Dendritic cell treated with granulocyte-macrophage colony-stimulating factor and Interleukin-4, amounts not matched to agents 40 ng/mL and 50 ng/mL, for 4 days (primary cell): ENCODE results near the gene KNCN.

Source experiments
- H3K27ac Mint-ChIP-seq: one replicate; pipeline ENCODE4 v1.8.0; 2022; ENCODE audit warnings: mild to moderate bottlenecking, mixed read lengths
- H3K27me3 Mint-ChIP-seq: one replicate; pipeline ENCODE4 v1.8.0; 2022; ENCODE audit warnings: mild to moderate bottlenecking, mixed read lengths
- H3K36me3 Mint-ChIP-seq: one replicate; pipeline ENCODE4 v1.8.0; 2022; ENCODE audit warnings: low read depth, mixed read lengths
- H3K4me1 Mint-ChIP-seq: one replicate; pipeline ENCODE4 v1.8.0; 2022; ENCODE audit warnings: low read depth, mixed read lengths
- H3K4me3 Mint-ChIP-seq: one replicate; pipeline ENCODE4 v1.8.0; 2022; ENCODE audit warnings: mild to moderate bottlenecking, moderate library complexity, mixed read lengths
- H3K9me3 Mint-ChIP-seq: one replicate; pipeline ENCODE4 v1.8.0; 2022; ENCODE audit warnings: mixed read lengths
- intact Hi-C: fragments of 100-400 bp; cut with micrococcal nuclease; formaldehyde crosslinking; loops from one replicate; pipeline ENCODE4 v1.15.0; 2022

KNCN gene

DNA sequence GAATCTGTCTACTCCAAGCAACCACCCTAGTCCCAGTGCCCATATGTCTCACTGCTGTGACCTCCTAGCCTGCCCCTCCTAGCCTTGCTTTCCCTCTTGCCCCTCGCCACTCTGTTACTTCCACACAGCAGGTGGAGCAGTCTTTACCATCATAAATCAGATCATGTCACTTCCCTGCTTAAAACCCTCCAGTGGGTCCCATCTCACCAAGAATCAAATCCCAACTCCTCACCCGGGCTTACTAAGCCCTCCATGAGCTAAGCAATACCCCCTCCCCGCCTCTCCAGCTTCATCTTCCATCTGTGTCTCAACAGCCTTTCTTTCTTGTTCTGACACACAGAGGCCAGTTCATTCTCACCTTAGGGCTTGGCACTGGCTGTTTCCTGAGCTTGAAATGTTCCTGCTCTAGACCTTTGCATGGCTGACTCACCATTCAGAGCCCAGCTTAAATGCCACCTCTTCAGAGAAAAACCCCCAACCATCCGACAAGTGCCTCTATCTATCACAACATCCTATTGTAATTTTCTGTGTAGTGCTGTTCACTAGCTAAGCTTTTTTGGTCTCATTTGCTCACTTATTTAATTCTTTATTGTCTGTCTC, 22.3 kb downstream of the KNCN start:
- H3K9me3 Mint-ChIP-seq: no peaks in the 10 kb centered on the region
- H3K27ac Mint-ChIP-seq: no peak overlapping the region
- H3K4me3 Mint-ChIP-seq: no peak overlapping the region
- peaks cover 79% of the 10 kb centered on the region for H3K27me3 Mint-ChIP-seq
- H3K4me1 Mint-ChIP-seq: peaks cover 14% of the 10 kb centered on the region
- intact Hi-C loops: loop anchor here (5.0 kb wide), 1 partner anchor 192 kb away; no protein-coding TSS in a partner anchor
- no peaks in the 10 kb centered on the region for H3K36me3 Mint-ChIP-seq

DNA sequence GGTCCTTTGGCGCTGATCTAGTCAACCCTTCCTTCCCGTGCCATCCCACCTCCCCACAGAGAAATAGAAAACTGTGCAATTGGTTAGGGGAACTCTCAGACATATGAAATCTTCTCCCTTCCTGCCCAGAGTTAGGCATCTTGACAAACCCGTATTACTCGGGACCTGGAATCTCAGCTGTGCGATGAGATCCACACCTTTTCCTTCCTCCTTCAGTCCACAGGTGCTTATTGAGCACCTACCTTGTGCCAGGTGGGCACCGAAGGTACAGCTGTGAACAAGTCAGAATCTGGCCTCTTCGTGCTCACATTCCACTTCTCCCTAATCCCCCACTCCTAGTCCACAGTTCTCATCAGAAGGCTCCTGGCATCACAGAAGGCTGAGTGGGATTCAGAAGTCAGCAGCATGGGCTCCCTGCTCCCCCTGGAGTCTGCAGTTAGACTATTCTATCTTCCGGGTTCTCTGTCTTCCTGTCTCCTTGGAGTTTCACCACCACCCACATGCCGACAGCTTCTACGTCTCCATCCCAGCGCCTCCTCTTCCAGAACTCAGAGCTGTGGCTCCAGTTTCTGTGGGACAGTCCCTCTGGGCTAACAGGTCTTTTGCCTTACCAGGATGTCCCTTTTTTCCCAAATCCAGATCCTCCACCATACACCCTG, 23.0 kb downstream of the KNCN start:
- Mint-ChIP-seq H3K4me1 (peaks cover 8% of the 10 kb centered on the region), H3K4me3 (no peak overlapping the region), H3K9me3 (no peaks in the 10 kb centered on the region), H3K27me3 (peaks cover 75% of the 10 kb centered on the region), H3K36me3 (no peaks in the 10 kb centered on the region), H3K27ac (no peak overlapping the region)
- intact Hi-C loops: loop anchor here (1.0 to 5.0 kb wide), 5 partner anchors 51 to 191 kb away; no protein-coding TSS in a partner anchor

DNA sequence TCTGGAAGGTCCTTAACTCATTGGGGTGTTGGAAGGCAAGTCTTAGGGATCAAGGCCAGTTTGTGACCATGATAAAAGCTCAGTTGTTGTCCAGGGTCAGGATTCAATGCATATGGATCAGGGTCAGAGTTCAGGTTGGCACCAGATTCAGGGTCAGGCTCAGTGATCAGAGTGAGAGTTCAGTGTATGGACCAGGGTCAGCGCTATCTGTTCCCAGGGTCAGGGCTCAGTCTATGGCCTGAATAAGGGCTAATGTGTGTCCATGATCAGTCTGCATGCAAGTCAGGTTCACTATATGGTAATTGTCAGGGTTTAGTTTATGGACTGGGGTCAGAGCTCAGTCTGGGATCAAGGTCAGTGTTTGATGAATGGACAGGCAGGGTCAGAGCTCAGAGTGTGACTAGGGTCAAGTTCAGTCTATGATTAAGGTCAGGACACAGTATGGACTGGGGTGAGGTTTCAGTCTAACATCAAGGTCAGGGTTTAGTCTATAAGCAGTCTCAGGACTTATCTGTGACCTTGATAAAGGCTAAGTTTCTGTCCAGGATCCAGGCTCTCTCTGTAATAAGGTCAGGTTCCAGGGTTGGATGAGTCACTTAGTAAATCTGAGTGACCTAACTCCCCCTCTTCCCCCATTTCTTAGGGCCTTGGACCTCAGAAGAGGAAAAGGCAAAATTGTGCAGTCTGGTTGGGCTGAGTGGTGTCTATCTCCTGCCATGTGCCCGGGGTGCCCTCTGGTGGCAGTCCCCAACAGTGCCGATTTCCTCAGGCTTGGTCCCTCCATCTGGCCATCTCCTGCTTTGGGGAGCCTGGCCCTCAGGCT, 23.8 kb downstream of the KNCN start:
- H3K4me1 Mint-ChIP-seq: peaks cover 11% of the 10 kb centered on the region
- no peak overlapping the region for H3K4me3 Mint-ChIP-seq
- intact Hi-C loops: loop anchor here (1.0 to 5.0 kb wide), 5 partner anchors 50 to 190 kb away; no protein-coding TSS in a partner anchor
- no peak overlapping the region for H3K27ac Mint-ChIP-seq
- H3K36me3 Mint-ChIP-seq: no peaks in the 10 kb centered on the region
- H3K27me3 Mint-ChIP-seq: peaks cover 76% of the 10 kb centered on the region
- no peaks in the 10 kb centered on the region for H3K9me3 Mint-ChIP-seq

- H3K36me3 Mint-ChIP-seq: no peaks in the 10 kb centered on the region
- intact Hi-C loops: loop anchor here (5.0 kb wide), 1 partner anchor 189 kb away; no protein-coding TSS in a partner anchor
- no peak overlapping the region for H3K4me3 Mint-ChIP-seq
- H3K27me3 Mint-ChIP-seq: peaks cover 71% of the 10 kb centered on the region
- H3K27ac Mint-ChIP-seq: no peak overlapping the region
- no peaks in the 10 kb centered on the region for H3K9me3 Mint-ChIP-seq
- peaks cover 20% of the 10 kb centered on the region for H3K4me1 Mint-ChIP-seq
Observed at GRCh38 chr1:46526691-46527291, 24.7 kb downstream of the KNCN start.

DNA sequence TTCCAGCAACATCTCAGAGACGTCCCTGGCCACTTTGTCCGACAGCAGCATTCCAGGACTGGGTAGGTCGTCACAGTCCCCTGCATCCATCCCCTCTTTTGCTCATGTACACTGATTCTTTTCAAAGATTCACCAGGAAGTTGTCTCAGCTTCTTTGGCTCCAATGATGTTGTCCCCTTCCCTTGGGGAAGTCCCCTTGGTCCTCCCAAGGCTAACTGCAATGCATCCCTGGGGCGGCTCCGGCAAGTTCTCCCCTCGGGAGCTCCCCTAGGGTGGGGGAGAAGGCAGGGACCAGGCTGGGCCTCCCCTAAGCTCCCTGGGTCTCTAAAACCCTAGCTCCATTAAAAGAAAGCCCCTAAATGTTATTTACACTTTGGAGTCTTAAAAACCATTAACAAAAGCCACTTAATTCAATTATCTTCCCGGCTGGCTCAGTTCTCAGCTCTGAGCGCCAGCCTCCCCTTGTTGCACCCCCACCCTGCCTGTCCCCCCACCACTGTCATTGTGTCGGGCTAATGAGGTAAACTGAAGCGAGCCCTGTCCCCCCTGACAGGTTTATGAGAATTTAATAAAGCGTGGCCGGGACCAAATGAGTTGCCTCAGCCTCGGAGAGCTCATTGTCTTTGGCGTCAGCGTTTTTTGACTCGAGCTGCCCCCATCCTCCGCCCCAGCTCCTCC, 25.3 kb downstream of the KNCN start:
- Mint-ChIP-seq H3K36me3 (no peaks in the 10 kb centered on the region), H3K27ac (no peak overlapping the region), H3K9me3 (no peaks in the 10 kb centered on the region), H3K27me3 (peaks cover 66% of the 10 kb centered on the region), H3K4me3 (no peak overlapping the region), H3K4me1 (peaks cover 24% of the 10 kb centered on the region)
- intact Hi-C loops: loop anchor here (5.0 kb wide), 1 partner anchor 189 kb away; no protein-coding TSS in a partner anchor

- intact Hi-C loops: loop anchor here (5.0 kb wide), 1 partner anchor 188 kb away; no protein-coding TSS in a partner anchor
- H3K27ac Mint-ChIP-seq: no peak overlapping the region
- H3K4me1 Mint-ChIP-seq: peaks cover 24% of the 10 kb centered on the region
- peaks cover 61% of the 10 kb centered on the region for H3K27me3 Mint-ChIP-seq
- no peaks in the 10 kb centered on the region for H3K9me3 Mint-ChIP-seq
- H3K4me3 Mint-ChIP-seq: no peak overlapping the region
- no peaks in the 10 kb centered on the region for H3K36me3 Mint-ChIP-seq
Observed at GRCh38 chr1:46525253-46525983, 26.0 kb downstream of the KNCN start.

- Mint-ChIP-seq H3K36me3 (no peaks in the 10 kb centered on the region), H3K27ac (no peak overlapping the region), H3K4me1 (peaks cover 24% of the 10 kb centered on the region), H3K9me3 (no peaks in the 10 kb centered on the region), H3K27me3 (peaks cover 59% of the 10 kb centered on the region), H3K4me3 (no peak overlapping the region)
- intact Hi-C loops: loop anchor here (5.0 kb wide), 1 partner anchor 188 kb away; no protein-coding TSS in a partner anchor
Observed at GRCh38 chr1:46524843-46525242, 26.6 kb downstream of the KNCN start.

- Mint-ChIP-seq H3K27ac (no peak overlapping the region), H3K27me3 (peaks cover 53% of the 10 kb centered on the region), H3K36me3 (no peaks in the 10 kb centered on the region), H3K4me3 (no peak overlapping the region), H3K9me3 (no peaks in the 10 kb centered on the region), H3K4me1 (peaks cover 21% of the 10 kb centered on the region)
- intact Hi-C loops: no loop called here
Observed at GRCh38 chr1:46523496-46524353, 27.7 kb downstream of the KNCN start.

DNA sequence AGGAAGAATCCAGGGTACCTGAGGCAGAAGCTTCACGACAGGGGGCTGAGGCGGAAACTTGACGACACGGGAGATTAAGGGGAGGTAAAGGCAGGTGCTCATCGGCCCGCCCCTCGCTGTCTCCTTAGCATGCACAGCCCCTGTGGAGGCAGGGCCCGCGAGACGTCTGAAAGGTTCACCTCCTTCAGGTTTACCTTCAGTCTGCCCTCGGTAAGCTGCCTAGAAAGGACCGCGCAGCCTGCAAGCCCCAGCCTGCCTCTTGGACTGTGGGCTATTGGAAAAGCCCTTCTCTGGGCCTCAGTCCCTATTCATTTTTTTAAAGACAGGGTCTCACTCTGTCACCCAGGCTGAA, 28.5 kb downstream of the KNCN start:
- no peaks in the 10 kb centered on the region for H3K9me3 Mint-ChIP-seq
- H3K27me3 Mint-ChIP-seq: peaks cover 54% of the 10 kb centered on the region
- H3K4me3 Mint-ChIP-seq: no peak overlapping the region
- H3K36me3 Mint-ChIP-seq: no peaks in the 10 kb centered on the region
- no peak overlapping the region for H3K27ac Mint-ChIP-seq
- intact Hi-C loops: no loop called here
- peaks cover 16% of the 10 kb centered on the region for H3K4me1 Mint-ChIP-seq

DNA sequence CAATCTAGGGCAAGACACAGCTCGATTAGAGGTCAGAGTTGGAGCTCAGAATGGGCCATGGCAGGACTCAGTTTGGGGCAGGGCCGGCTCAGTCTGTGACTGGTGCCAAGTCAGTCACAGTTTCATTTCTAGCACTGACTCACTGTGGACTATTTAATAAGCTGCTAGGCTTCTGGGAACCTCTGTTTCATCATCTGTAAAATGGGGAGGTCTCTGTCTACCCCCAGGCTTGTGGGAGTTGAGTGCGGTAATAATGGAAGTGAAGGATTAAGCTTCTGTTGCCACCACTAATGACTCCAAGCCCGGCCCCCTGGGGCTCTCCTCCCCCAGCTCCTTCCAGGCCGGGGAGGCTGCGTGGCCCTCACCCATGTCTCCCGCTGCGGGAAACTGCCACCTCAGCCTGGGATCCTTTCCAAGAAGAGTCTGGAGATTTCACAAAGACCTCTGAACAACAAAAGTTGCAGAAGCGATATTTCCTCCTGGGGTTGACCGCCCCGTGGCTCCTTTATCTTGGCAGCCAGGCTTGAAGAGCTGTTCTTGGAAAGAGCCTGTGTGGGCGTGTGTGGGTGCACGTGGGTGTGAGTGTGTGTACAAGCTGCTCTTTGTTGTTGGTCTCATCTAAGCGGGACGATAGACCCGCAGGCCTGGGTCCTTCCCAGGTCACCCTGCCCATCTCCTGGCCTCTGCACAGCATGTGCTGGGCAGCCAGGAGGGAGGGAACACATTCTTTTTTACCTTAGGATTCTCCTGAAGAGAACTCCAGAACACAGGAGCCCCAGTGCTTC, 29.1 kb downstream of the KNCN start:
- no peak overlapping the region for H3K27ac Mint-ChIP-seq
- peaks cover 56% of the 10 kb centered on the region for H3K27me3 Mint-ChIP-seq
- no peaks in the 10 kb centered on the region for H3K36me3 Mint-ChIP-seq
- H3K4me1 Mint-ChIP-seq: peaks cover 16% of the 10 kb centered on the region
- intact Hi-C loops: no loop called here
- no peaks in the 10 kb centered on the region for H3K9me3 Mint-ChIP-seq
- H3K4me3 Mint-ChIP-seq: no peak overlapping the region

GRCh38 chr1:46521414-46521813, 30.0 kb downstream of the KNCN start:
- H3K36me3 Mint-ChIP-seq: no peaks in the 10 kb centered on the region
- intact Hi-C loops: no loop called here
- H3K9me3 Mint-ChIP-seq: no peaks in the 10 kb centered on the region
- H3K4me1 Mint-ChIP-seq: peaks cover 16% of the 10 kb centered on the region
- no peak overlapping the region for H3K27ac Mint-ChIP-seq
- H3K27me3 Mint-ChIP-seq: peaks cover 57% of the 10 kb centered on the region
- H3K4me3 Mint-ChIP-seq: no peak overlapping the region
